Measurements from ENCODE around the gene RCOR3. TPM values are rescaled to one million over a fixed set of nuclear protein-coding genes. Genes with fewer than 3 reads are reported as not detected.

RCOR3 gene
- total and polyA plus RNA-seq, 2 of the 8 experiments (the other 6 are each of a cell fraction or from before 2014, with no cell fraction given), result 21.4 to 36.3 TPM

DNA sequence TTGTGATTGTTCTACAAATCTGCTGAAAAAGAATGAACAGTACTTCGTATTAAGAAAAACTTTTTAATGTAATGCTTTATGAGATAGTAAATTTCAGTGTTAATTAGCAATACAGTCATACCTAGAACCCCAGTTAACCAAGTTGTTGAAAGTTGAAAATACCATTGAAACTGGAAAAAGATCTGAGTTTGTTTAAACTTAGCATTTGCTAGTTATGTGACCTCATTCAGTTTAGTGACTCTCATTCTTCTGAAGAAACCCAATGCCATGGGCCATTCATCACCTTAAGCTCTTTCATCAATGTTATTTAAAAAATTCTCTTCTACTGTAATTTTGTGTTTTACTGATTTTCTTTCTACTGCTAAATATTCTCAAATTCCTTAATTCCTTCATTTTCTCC lies 20.2 kb downstream of the RCOR3 start:
- CTCF ChIA-PET (ENCODE audit: partially characterized antibody), result no interaction called here
- 50% methylated on average over 1 of the region's 1 CpG; no CpG with 5 or more reads in 1 of the 2 experiments for WGBS, 2 experiments (ENCODE audit: extremely low coverage in 1 of 2, insufficient coverage in 1 of 2, insufficient read length in 1 of 2, insufficient replicate concordance in 2 of 2, low coverage in 1 of 2, low lambda C conversion rate in 2 of 2, missing lambda C conversion rate in 1 of 2)
- no peaks in the 10 kb centered on the region for H3K79me1 ChIP-seq (ENCODE audit: low read depth, low read length)

More for the DNA sequence above, 20.2 kb downstream of the RCOR3 start:
- Histone ChIP-seq H4K8ac (ENCODE audit: extremely low read depth, insufficient read depth, low read length) (no peak overlapping the region), H3K36me3 (ENCODE audit: control insufficient read depth in 2 of 4, insufficient read depth in 4 of 4, low read length in 3 of 4) (peaks cover 2 to 62% (median 26%) of the 10 kb centered on the region in 4 experiments; a peak in 7 of 8 replicates), H3K4ac (replicated peaks; ENCODE audit: insufficient read length, low read depth, low read length) (no peak overlapping the region), H3K4me2 (ENCODE audit: insufficient read depth in 1 of 2, low read depth in 2 of 2, low read length in 2 of 2) (no peak overlapping the region), H3K56ac (replicated peaks; ENCODE audit: insufficient read length, low read depth, low read length) (no peak overlapping the region), H2BK12ac (ENCODE audit: low read depth, low read length) (no peak overlapping the region), H2BK15ac (ENCODE audit: low read length) (no peak overlapping the region), H3K14ac (ENCODE audit: insufficient read length) (no peak overlapping the region), H3K9ac (replicated peaks in 1 of 4; ENCODE audit: extremely low read depth in 1 of 4, low read depth in 3 of 4, low read length in 3 of 4) (peak overlapping the region in 1 of 4 experiments; percentile 34; a peak in 1 of 7 replicates), H3K4me1 (replicated peaks in 1 of 4; ENCODE audit: control insufficient read depth in 3 of 4, insufficient read depth in 4 of 4, low read length in 3 of 4) (no peaks in the 10 kb centered on the region), H4K20me1 (replicated peaks in 1 of 2; ENCODE audit: control insufficient read depth in 1 of 2, insufficient read depth in 2 of 2, low read length in 2 of 2) (no peaks in the 10 kb centered on the region), H3K27ac (ENCODE audit: low read depth, low read length) (no peak overlapping the region), H2AFZ (ENCODE audit: low read length) (no peak overlapping the region), H3K23ac (ENCODE audit: insufficient read length) (no peak overlapping the region), H4K91ac (replicated peaks; ENCODE audit: insufficient read length, low read length) (no peak overlapping the region), H4K5ac (ENCODE audit: insufficient read length, low read depth, low read length) (no peak overlapping the region), H2BK5ac (ENCODE audit: low read depth, low read length) (no peak overlapping the region), H3K18ac (ENCODE audit: extremely low read depth, low read length) (no peak overlapping the region), H3K4me3 (ENCODE audit: extremely low read depth in 1 of 4, insufficient read depth in 2 of 4, low read depth in 3 of 4, low read length in 4 of 4) (no peak overlapping the region), H3K27me3 (replicated peaks in 1 of 4; ENCODE audit: control insufficient read depth in 3 of 4, extremely low read depth in 1 of 4, insufficient read depth in 3 of 4, low read length in 3 of 4) (no peaks in the 10 kb centered on the region), H3K9me3 (ENCODE audit: insufficient read depth in 2 of 2, low read depth in 1 of 2, low read length in 1 of 2) (no peaks in the 10 kb centered on the region), H2AK5ac (ENCODE audit: low read depth, low read length) (no peak overlapping the region), H3K79me2 (ENCODE audit: control insufficient read depth in 1 of 2, insufficient read depth in 2 of 2, low read length in 2 of 2) (no peaks in the 10 kb centered on the region), H2BK20ac (ENCODE audit: low read length) (no peak overlapping the region), H3K23me2 (ENCODE audit: low read depth, low read length) (no peaks in the 10 kb centered on the region), H2BK120ac (replicated peaks; ENCODE audit: low read depth, low read length) (no peak overlapping the region)
- DNase-seq (ENCODE audit: low read depth in 1 of 2, low spot score in 2 of 2) (no peak), FAIRE-seq (no peak)
- POLR2A ChIA-PET (ENCODE audit: partially characterized antibody), result interaction anchor here (1.8 kb wide), 1 partner anchor 13 kb away, joined by 4 read pairs; no protein-coding TSS in a partner anchor
